Liver (tissue), 9 donors: ENCODE measurements around the gene C4orf33. TPM values are rescaled to one million over a fixed set of nuclear protein-coding genes. Genes with fewer than 3 reads are reported as not detected.

Experiments used
- DNase-seq: peaks from one replicate; pipeline ENCODE4 v3.0.0-alpha.2; 2017; ENCODE audit warnings: low spot score
- H3K27ac ChIP-seq, 2 donors: one replicate each; pipeline ENCODE4 v1.7.0; 2013; ENCODE audit warnings: inconsistent platforms in 2 of 2, low read length in 2 of 2, control low read depth in 1 of 2, low read depth in 1 of 2, mild to moderate bottlenecking in 1 of 2
- H3K27me3 ChIP-seq, 4 donors: one replicate each; pipeline versions ENCODE4 v1.6.1 to v1.7.0; 2013; ENCODE audit warnings: low read length in 3 of 4, inconsistent platforms in 1 of 4, mild to moderate bottlenecking in 1 of 4, moderate library complexity in 1 of 4; ENCODE audit not compliant: control insufficient read depth in 4 of 4, insufficient read depth in 4 of 4
- H3K36me3 ChIP-seq, 4 donors: one replicate each; pipeline versions ENCODE4 v1.6.1 to v1.7.0; 2013; ENCODE audit warnings: low read length in 3 of 4, mild to moderate bottlenecking in 3 of 4, low read depth in 1 of 4, moderate library complexity in 1 of 4; ENCODE audit not compliant: control insufficient read depth in 4 of 4, insufficient read depth in 3 of 4
- H3K4me1 ChIP-seq, 4 donors: one replicate each; pipeline versions ENCODE4 v1.6.1 to v1.7.0; 2013; ENCODE audit warnings: low read length in 3 of 4, mild to moderate bottlenecking in 3 of 4, moderate library complexity in 1 of 4; ENCODE audit not compliant: control insufficient read depth in 4 of 4, insufficient read depth in 4 of 4
- H3K4me3 ChIP-seq, 3 donors: one replicate each; pipeline versions ENCODE4 v1.6.1 to v1.7.0; 2013; ENCODE audit warnings: low read length in 3 of 3, control low read depth in 1 of 3, low read depth in 1 of 3, mild to moderate bottlenecking in 1 of 3
- H3K9ac ChIP-seq, 2 donors: one replicate each; pipeline ENCODE4 v1.7.0; 2013; ENCODE audit warnings: low read length in 2 of 2, mild to moderate bottlenecking in 2 of 2, moderate library complexity in 2 of 2, control low read depth in 1 of 2, low read depth in 1 of 2
- H3K9me3 ChIP-seq, 4 donors: one replicate each; pipeline versions ENCODE4 v1.6.1 to v1.7.0; 2013; ENCODE audit warnings: low read length in 3 of 4; ENCODE audit not compliant: control insufficient read depth in 4 of 4
- EGR1 ChIP-seq, 2 donors: IDR thresholded peaks; 2 replicates each; pipeline ENCODE4 v1.6.1; 2016 to 2018; ENCODE audit warnings: antibody characterized with exemption in 2 of 2, low read depth in 2 of 2
- FOXA1 ChIP-seq: IDR thresholded peaks from 2 replicates; pipeline ENCODE4 v1.6.1; 2016; ENCODE audit warnings: antibody characterized with exemption
- FOXA2 ChIP-seq: IDR thresholded peaks from 2 replicates; pipeline ENCODE4 v1.6.1; 2016; ENCODE audit warnings: antibody characterized with exemption
- GABPA ChIP-seq, 2 donors: IDR thresholded peaks in 1 of 2; conservative IDR thresholded peaks in 1 of 2; 2 replicates each; pipeline ENCODE4 v1.6.1; 2016; ENCODE audit warnings: antibody characterized with exemption in 2 of 2, mild to moderate bottlenecking in 1 of 2, moderate library complexity in 1 of 2
- HNF4G ChIP-seq: IDR thresholded peaks from 2 replicates; pipeline ENCODE4 v1.6.1; 2016; ENCODE audit warnings: antibody characterized with exemption
- NR2F2 ChIP-seq: IDR thresholded peaks from 2 replicates; pipeline ENCODE4 v1.6.1; 2016; ENCODE audit warnings: antibody characterized with exemption
- RAD21 ChIP-seq, 2 donors: IDR thresholded peaks; 2 replicates each; pipeline ENCODE4 v1.6.1; 2016; ENCODE audit warnings: antibody characterized with exemption in 2 of 2, mild to moderate bottlenecking in 2 of 2
- RXRA ChIP-seq, 2 donors: IDR thresholded peaks; 2 replicates each; pipeline ENCODE4 v1.6.1; 2017 to 2018; ENCODE audit warnings: antibody characterized with exemption in 2 of 2, mild to moderate bottlenecking in 1 of 2
- SP1 ChIP-seq: IDR thresholded peaks from 2 replicates; pipeline ENCODE4 v1.6.1; 2018; ENCODE audit warnings: antibody characterized with exemption, mild to moderate bottlenecking
- TAF1 ChIP-seq: conservative IDR thresholded peaks from 2 replicates; pipeline ENCODE4 v1.6.1; 2016; ENCODE audit warnings: antibody characterized with exemption, mild to moderate bottlenecking
- YY1 ChIP-seq: IDR thresholded peaks from 2 replicates; pipeline ENCODE4 v1.6.1; 2016; ENCODE audit warnings: antibody characterized with exemption, mild to moderate bottlenecking
- WGBS: extraction: QIAGEN DNeasy Blood & Tissue Kit; methylation state at CpG from one replicate; pipeline ENCODE4 v1.1.7; 2013; 5-methylcytosine and 5-hydroxymethylcytosine counted together
- polyA plus RNA-seq, 2 donors: library from polyadenylated mRNA; stranded (reverse) in 1 of 2; unstranded in 1 of 2; fragments of 200-250 nt in 1 of 2; fragments of >200 nt in 1 of 2; fragmentation: Nextera tagmentation in 1 of 2; extraction: Ambion mirVana in 1 of 2; gene quantifications; one replicate each; pipeline versions ENCODE4 v1.2.1 to v1.2.3, GENCODE V29; 2013 to 2015
- total RNA-seq, 2 donors: library from RNA; depleted of rRNA; stranded (reverse); fragments of >200 nt; gene quantifications; one replicate each; pipeline ENCODE4 v1.2.3, GENCODE V29; 2014
- TF ChIP-seq, protein P1 (sequence below): IDR thresholded peaks from 2 replicates; pipeline ENCODE4 v1.6.1; 2016; ENCODE audit warnings: antibody characterized with exemption
- TF ChIP-seq, protein P2 (sequence below): IDR thresholded peaks from 2 replicates; pipeline ENCODE4 v1.6.1; 2016; ENCODE audit warnings: antibody characterized with exemption
- TF ChIP-seq, protein P3 (sequence below): IDR thresholded peaks from 2 replicates; pipeline ENCODE4 v1.6.1; 2016; ENCODE audit warnings: antibody characterized with exemption, mild to moderate bottlenecking
- donor health status: healthy.
- donor health status: healthy.
- donor health status: healthy.
- donor health status: healthy.
- donor health status: healthy.

The C4orf33 gene
- total and polyA plus RNA-seq, 4 donors: 2.4 to 7.7 (median 4.8) TPM

DNA sequence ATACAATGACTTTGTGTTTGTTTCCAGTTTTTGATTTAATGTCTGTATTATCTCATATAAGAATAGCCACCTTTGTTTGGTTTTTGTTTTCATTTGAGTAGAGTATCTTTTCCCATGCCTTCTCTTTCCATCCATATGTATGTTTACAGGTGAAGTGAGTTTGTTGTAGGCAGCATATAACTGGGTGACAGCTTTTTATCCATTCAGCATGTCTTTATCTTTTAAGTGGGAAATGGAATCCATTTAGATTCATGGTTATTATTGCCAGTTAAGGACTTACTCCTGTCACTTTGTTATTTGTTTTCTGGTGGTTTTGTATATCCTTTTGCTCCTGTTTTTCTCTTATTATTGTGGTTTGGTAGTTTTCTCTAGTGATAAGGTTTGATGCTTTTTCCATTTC is 36.9 kb upstream of the C4orf33 start:
- TF ChIP-seq RXRA (IDR thresholded peaks at IDR 0.05) (no peak), YY1 (no peak), NR2F2 (no peak)
- no peak overlapping the region for H3K4me3 ChIP-seq
- H3K27me3 ChIP-seq: no peaks in the 10 kb centered on the region
- H3K9me3 ChIP-seq: peaks cover 21 to 51% (median 33%) of the 10 kb centered on the region in 4 donors
- H3K36me3 ChIP-seq: peaks cover 0 to 11% (median under 1%) of the 10 kb centered on the region in 4 donors
- H3K4me1 ChIP-seq: no peaks in the 10 kb centered on the region
- H3K9ac ChIP-seq: no peak overlapping the region
- H3K27ac ChIP-seq: no peak overlapping the region
- no peak for DNase-seq

DNA sequence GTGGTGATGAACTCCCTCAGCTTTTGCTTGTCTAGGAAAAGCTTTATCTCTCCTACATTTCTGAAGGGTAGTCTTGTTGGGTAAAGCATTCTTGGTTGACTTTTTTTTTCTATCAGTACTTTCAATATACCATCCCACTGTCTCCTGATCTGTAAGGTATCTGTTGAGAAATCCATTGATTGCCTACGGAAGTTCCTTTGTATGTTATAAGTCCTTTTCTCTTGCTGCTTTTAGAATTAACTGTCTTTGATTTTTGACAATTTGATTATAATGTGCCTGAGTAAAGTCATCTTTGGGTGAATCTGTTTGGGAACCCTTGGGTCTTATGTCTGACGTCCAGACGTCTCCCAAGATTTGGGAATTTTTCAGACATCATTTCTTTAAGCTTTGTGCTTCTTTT is 33.4 kb upstream of the C4orf33 start:
- H3K36me3 ChIP-seq: peaks cover 0 to 11% (median under 1%) of the 10 kb centered on the region in 4 donors
- no peak for DNase-seq
- no peak overlapping the region for H3K4me3 ChIP-seq
- no peaks in the 10 kb centered on the region for H3K4me1 ChIP-seq
- WGBS: 97% methylated on average over 3 of the region's 3 CpGs
- no peak overlapping the region for H3K9ac ChIP-seq
- no peaks in the 10 kb centered on the region for H3K27me3 ChIP-seq
- TF ChIP-seq NR2F2 (no peak), HNF4G (no peak), RAD21 (IDR thresholded peaks at IDR 0.05) (no peak), EGR1 (IDR thresholded peaks at IDR 0.05; ENCODE audit: low read depth in 2 of 2) (no peak), FOXA2 (no peak)
- TF ChIP-seq, protein P1, sequence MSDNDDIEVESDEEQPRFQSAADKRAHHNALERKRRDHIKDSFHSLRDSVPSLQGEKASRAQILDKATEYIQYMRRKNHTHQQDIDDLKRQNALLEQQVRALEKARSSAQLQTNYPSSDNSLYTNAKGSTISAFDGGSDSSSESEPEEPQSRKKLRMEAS: no peak
- no peak overlapping the region for H3K27ac ChIP-seq
- peaks cover 11 to 49% (median 26%) of the 10 kb centered on the region in 4 donors for H3K9me3 ChIP-seq

DNA sequence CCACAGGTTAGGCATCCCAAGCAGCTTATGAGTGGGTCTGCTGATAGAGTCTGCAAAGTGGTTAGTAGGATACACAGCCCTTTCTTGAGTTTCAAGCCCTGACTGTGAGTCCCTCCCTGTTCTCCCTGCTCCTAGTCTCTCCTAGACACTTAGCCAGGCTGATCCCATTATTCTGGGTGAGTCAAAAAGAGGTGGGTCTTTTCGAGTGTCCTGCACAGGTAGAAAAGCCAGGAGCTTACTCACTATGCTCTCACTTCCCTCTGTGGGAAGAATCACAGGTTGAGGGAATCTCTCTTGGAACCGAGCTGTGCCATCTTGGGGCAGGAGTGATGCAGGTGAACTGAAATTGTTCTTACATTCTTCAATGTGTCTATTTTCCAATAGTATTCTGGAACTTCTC is 32.3 kb upstream of the C4orf33 start:
- H3K4me3 ChIP-seq: peak overlapping the region in 2 of 3 donors; percentile 2 to 19
- no peak for DNase-seq
- no peaks in the 10 kb centered on the region for H3K4me1 ChIP-seq
- peaks cover 11 to 44% (median 26%) of the 10 kb centered on the region in 4 donors for H3K9me3 ChIP-seq
- no peak overlapping the region for H3K9ac ChIP-seq
- peaks cover 0 to 11% (median under 1%) of the 10 kb centered on the region in 4 donors for H3K36me3 ChIP-seq
- no peak overlapping the region for H3K27ac ChIP-seq
- WGBS: 93% methylated on average over 2 of the region's 2 CpGs
- no peaks in the 10 kb centered on the region for H3K27me3 ChIP-seq
- TF ChIP-seq TAF1 (no peak), FOXA1 (no peak), HNF4G (no peak), SP1 (no peak), GABPA (IDR thresholded peaks at IDR 0.05 in 1 of 2, conservative IDR thresholded peaks at IDR 0.05 in 1 of 2) (no peak), EGR1 (IDR thresholded peaks at IDR 0.05; ENCODE audit: low read depth in 2 of 2) (no peak)
- TF ChIP-seq, protein P2, sequence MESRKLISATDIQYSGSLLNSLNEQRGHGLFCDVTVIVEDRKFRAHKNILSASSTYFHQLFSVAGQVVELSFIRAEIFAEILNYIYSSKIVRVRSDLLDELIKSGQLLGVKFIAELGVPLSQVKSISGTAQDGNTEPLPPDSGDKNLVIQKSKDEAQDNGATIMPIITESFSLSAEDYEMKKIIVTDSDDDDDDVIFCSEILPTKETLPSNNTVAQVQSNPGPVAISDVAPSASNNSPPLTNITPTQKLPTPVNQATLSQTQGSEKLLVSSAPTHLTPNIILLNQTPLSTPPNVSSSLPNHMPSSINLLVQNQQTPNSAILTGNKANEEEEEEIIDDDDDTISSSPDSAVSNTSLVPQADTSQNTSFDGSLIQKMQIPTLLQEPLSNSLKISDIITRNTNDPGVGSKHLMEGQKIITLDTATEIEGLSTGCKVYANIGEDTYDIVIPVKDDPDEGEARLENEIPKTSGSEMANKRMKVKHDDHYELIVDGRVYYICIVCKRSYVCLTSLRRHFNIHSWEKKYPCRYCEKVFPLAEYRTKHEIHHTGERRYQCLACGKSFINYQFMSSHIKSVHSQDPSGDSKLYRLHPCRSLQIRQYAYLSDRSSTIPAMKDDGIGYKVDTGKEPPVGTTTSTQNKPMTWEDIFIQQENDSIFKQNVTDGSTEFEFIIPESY: no peak
- TF ChIP-seq, protein P3, sequence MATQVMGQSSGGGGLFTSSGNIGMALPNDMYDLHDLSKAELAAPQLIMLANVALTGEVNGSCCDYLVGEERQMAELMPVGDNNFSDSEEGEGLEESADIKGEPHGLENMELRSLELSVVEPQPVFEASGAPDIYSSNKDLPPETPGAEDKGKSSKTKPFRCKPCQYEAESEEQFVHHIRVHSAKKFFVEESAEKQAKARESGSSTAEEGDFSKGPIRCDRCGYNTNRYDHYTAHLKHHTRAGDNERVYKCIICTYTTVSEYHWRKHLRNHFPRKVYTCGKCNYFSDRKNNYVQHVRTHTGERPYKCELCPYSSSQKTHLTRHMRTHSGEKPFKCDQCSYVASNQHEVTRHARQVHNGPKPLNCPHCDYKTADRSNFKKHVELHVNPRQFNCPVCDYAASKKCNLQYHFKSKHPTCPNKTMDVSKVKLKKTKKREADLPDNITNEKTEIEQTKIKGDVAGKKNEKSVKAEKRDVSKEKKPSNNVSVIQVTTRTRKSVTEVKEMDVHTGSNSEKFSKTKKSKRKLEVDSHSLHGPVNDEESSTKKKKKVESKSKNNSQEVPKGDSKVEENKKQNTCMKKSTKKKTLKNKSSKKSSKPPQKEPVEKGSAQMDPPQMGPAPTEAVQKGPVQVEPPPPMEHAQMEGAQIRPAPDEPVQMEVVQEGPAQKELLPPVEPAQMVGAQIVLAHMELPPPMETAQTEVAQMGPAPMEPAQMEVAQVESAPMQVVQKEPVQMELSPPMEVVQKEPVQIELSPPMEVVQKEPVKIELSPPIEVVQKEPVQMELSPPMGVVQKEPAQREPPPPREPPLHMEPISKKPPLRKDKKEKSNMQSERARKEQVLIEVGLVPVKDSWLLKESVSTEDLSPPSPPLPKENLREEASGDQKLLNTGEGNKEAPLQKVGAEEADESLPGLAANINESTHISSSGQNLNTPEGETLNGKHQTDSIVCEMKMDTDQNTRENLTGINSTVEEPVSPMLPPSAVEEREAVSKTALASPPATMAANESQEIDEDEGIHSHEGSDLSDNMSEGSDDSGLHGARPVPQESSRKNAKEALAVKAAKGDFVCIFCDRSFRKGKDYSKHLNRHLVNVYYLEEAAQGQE: no peak
